GM18870 (cell line): Measurements from ENCODE around the gene SUCLG2.
A peak's percentile ranks its signal among the peaks of the same experiment; 100 is the strongest.

Source experiments
- ATAC-seq: cut with Tn5 transposase; IDR thresholded peaks from one replicate; pipeline ENCODE4 v1.9.1; 2021; ENCODE audit warnings: moderate library complexity; ENCODE audit not compliant: unreplicated experiment

Gene SUCLG2

DNA sequence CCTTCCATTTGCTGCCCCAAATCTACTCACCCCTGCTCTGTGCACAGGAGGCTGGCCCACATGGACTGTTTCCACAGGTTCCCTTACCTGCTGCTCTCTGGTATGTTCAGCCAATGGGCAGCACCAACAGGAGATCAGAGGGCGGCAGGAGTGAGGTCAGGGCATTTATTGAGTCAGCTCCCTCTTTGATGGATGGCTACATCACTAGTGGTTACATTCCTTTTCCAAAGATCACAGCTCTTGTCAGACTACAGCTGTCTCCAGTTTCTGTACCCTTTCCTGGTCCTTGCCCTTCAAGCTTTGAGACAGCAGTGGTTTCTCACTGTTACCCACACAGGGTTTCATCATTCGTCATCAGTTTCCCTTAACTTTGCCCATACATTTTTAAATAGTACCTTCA, 325.1 kb downstream of the SUCLG2 start:
- ATAC-seq = peak; percentile 87

DNA sequence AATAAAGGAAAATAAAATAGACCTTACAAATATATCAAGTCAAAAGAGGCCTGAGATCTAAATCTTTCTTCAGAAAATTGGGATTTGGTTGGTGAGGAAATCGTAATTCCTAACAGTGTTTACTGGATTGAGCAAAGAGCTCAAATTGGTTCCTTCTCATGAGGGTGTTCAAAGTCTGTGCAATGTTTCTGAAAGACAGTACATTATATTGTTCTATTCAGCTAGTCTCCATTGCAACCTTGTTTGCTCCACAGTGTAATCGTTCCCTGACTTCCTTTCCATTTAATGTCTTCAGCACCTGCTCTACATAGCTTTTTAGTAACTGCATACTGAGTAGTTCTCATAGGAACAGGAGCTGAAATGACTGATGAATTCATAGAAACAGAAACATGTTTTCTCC, 326.8 kb downstream of the SUCLG2 start:
- no peak for ATAC-seq

DNA sequence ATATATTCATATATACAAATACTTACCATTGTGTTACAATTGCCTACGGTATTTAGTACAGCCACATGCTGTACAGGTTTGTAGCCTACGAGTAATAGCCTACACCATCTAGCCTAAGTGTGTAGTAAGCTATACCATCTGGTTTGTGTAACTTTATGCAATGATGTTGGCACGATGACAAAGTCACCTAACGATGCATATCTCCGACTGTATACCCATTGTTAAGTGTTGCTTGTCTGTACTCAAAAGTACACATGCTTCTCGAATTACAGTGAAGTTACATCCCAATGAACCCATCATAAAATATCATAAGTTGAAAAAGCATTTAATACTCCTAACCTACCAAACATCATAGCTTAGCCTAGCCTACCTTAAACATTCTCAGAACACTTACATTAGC, 329.2 kb downstream of the SUCLG2 start:
- ATAC-seq = no peak
